ENCODE data around the gene PAPOLB.

The PAPOLB gene

DNA sequence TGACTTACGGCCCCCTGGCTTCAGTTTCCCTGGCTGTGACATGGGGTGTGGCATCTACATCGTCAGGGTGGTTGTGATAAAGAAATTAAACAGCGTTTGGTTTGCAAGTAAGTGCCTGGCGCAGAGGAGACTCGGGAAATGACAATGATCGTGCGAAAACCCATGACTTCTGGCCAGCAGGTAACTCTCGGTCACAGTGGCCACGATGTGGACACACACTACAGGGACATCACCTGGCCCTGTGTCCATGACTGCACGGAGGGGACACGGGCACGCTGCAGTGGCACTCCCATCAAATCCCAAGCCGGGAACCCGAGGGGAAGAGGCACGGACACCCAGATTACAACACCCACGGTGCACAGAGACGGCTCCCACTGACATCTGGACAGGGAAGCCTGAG, 28.7 kb downstream of the PAPOLB start:
- H3K36me3 ChIP-seq (ENCODE audit: control insufficient read depth, insufficient read depth, low read length) = no peaks in the 10 kb centered on the region
- no peaks in the 10 kb centered on the region for H3K9me3 ChIP-seq (ENCODE audit: control insufficient read depth, insufficient read depth, low read depth, low read length)
- no peak overlapping the region for H3K4me3 ChIP-seq (ENCODE audit: low read depth, low read length)
- no peaks in the 10 kb centered on the region for H3K27me3 ChIP-seq (ENCODE audit: control insufficient read depth, insufficient read depth, low read length)
- peaks cover 10% of the 10 kb centered on the region for H3K4me1 ChIP-seq (ENCODE audit: control insufficient read depth, insufficient read depth, low read length)
- H3K9ac ChIP-seq (ENCODE audit: low read length) = no peak overlapping the region
- no peak overlapping the region for H3K27ac ChIP-seq (ENCODE audit: low read depth, low read length)

DNA sequence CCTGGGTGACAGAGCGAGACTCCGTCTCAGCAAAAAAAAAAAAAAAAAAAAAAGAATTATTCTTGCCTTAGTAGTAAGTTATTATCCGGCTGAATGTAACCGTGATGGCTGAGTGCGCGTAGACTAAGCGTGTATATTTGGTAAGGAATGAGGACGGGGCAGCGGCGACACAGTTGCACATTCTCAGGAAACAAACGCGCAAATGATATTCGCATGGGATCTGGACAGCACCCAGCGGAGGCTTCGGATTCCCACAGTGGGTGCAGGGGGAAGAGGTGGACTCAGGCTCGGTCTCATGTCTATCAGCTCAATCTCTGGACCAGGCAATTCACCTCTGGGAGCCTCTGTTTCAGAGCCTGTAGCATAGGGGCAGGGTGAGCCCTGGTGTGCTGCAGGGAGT, 29.1 kb downstream of the PAPOLB start:
- Histone ChIP-seq H3K9ac (ENCODE audit: low read length) (no peak overlapping the region), H3K4me3 (ENCODE audit: low read depth, low read length) (no peak overlapping the region), H3K4me1 (ENCODE audit: control insufficient read depth, insufficient read depth, low read length) (peaks cover 5% of the 10 kb centered on the region), H3K9me3 (ENCODE audit: control insufficient read depth, insufficient read depth, low read depth, low read length) (no peaks in the 10 kb centered on the region), H3K27me3 (ENCODE audit: control insufficient read depth, insufficient read depth, low read length) (no peaks in the 10 kb centered on the region), H3K27ac (ENCODE audit: low read depth, low read length) (no peak overlapping the region), H3K36me3 (ENCODE audit: control insufficient read depth, insufficient read depth, low read length) (no peaks in the 10 kb centered on the region)

GRCh38 chr7:4831723-4832495, 29.9 kb downstream of the PAPOLB start:
- Histone ChIP-seq H3K36me3 (ENCODE audit: control insufficient read depth, insufficient read depth, low read length) (no peaks in the 10 kb centered on the region), H3K9ac (ENCODE audit: low read length) (no peak overlapping the region), H3K4me1 (ENCODE audit: control insufficient read depth, insufficient read depth, low read length) (no peaks in the 10 kb centered on the region), H3K4me3 (ENCODE audit: low read depth, low read length) (no peak overlapping the region), H3K27me3 (ENCODE audit: control insufficient read depth, insufficient read depth, low read length) (no peaks in the 10 kb centered on the region), H3K9me3 (ENCODE audit: control insufficient read depth, insufficient read depth, low read depth, low read length) (no peaks in the 10 kb centered on the region), H3K27ac (ENCODE audit: low read depth, low read length) (no peak overlapping the region)

DNA sequence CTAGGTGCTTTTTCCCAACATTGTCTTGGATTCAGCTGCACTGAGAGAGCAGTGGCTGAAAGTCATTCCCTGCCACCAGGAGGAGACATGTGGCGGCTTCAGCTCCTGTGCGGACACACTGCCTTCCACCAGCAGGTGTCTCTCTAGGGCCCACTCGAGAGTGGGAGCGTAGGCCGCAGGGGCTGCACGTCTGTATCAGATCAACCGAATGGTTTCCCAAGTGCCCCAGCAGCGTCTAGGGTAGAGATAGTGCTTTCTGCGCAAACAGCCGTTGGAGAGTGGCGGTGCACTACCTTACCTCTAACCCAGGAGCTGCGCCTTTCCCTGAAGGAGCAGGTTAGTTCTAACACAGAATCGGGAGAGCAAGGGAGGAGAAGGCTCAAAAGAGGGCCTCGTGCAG, 31.7 kb downstream of the PAPOLB start:
- H3K4me1 ChIP-seq (ENCODE audit: control insufficient read depth, insufficient read depth, low read length) = no peaks in the 10 kb centered on the region
- H3K9ac ChIP-seq (ENCODE audit: low read length) = no peak overlapping the region
- H3K27me3 ChIP-seq (ENCODE audit: control insufficient read depth, insufficient read depth, low read length) = no peaks in the 10 kb centered on the region
- no peak overlapping the region for H3K4me3 ChIP-seq (ENCODE audit: low read depth, low read length)
- no peaks in the 10 kb centered on the region for H3K9me3 ChIP-seq (ENCODE audit: control insufficient read depth, insufficient read depth, low read depth, low read length)
- H3K36me3 ChIP-seq (ENCODE audit: control insufficient read depth, insufficient read depth, low read length) = no peaks in the 10 kb centered on the region
- H3K27ac ChIP-seq (ENCODE audit: low read depth, low read length) = no peak overlapping the region

- H3K4me1 ChIP-seq (ENCODE audit: control insufficient read depth, insufficient read depth, low read length) = no peaks in the 10 kb centered on the region
- H3K9me3 ChIP-seq (ENCODE audit: control insufficient read depth, insufficient read depth, low read depth, low read length) = no peaks in the 10 kb centered on the region
- no peaks in the 10 kb centered on the region for H3K36me3 ChIP-seq (ENCODE audit: control insufficient read depth, insufficient read depth, low read length)
- no peak overlapping the region for H3K9ac ChIP-seq (ENCODE audit: low read length)
- no peak overlapping the region for H3K27ac ChIP-seq (ENCODE audit: low read depth, low read length)
- no peak overlapping the region for H3K4me3 ChIP-seq (ENCODE audit: low read depth, low read length)
- no peaks in the 10 kb centered on the region for H3K27me3 ChIP-seq (ENCODE audit: control insufficient read depth, insufficient read depth, low read length)
Observed at GRCh38 chr7:4828720-4829383, 33.0 kb downstream of the PAPOLB start.

GRCh38 chr7:4825081-4825480, 36.7 kb downstream of the PAPOLB start:
- no peak overlapping the region for H3K9ac ChIP-seq (ENCODE audit: low read length)
- no peak overlapping the region for H3K4me3 ChIP-seq (ENCODE audit: low read depth, low read length)
- H3K27ac ChIP-seq (ENCODE audit: low read depth, low read length) = no peak overlapping the region
- no peaks in the 10 kb centered on the region for H3K27me3 ChIP-seq (ENCODE audit: control insufficient read depth, insufficient read depth, low read length)
- H3K9me3 ChIP-seq (ENCODE audit: control insufficient read depth, insufficient read depth, low read depth, low read length) = no peaks in the 10 kb centered on the region
- no peaks in the 10 kb centered on the region for H3K36me3 ChIP-seq (ENCODE audit: control insufficient read depth, insufficient read depth, low read length)
- H3K4me1 ChIP-seq (ENCODE audit: control insufficient read depth, insufficient read depth, low read length) = no peaks in the 10 kb centered on the region

DNA sequence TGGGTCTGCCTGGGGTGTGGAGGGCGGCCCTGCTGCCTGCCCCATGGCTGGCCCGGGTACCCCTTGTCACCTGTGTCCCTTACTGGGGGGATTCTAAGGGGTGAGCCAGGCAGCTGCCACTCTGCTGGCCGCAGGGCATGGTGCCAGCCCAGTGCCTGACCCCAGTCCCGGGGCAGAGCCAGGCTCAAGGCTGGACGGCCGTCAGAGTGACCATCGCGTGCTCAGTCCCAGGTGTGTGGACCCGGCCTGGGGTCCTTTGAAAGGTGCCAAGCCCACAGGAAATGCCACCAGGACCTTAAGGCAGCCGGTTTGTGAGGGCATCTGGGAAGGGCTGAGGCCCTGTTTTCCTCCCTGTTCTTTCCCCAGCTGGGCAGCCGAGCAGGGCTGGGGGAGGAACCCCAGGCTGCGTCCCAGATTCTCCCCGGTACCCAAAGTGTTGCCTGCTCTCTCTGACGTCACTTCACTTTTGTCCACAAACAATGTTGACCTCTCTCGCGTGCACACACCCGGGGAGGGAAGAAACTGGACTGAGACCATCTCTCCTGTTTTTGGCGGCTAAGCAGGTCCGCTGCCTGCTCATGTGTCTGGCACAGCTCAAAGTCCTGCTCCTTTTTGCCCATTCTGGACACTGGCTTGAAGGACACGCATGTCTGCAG, 37.6 kb downstream of the PAPOLB start:
- H3K4me1 ChIP-seq (ENCODE audit: control insufficient read depth, insufficient read depth, low read length) = no peaks in the 10 kb centered on the region
- H3K27me3 ChIP-seq (ENCODE audit: control insufficient read depth, insufficient read depth, low read length) = no peaks in the 10 kb centered on the region
- H3K9me3 ChIP-seq (ENCODE audit: control insufficient read depth, insufficient read depth, low read depth, low read length) = no peaks in the 10 kb centered on the region
- no peaks in the 10 kb centered on the region for H3K36me3 ChIP-seq (ENCODE audit: control insufficient read depth, insufficient read depth, low read length)
- H3K4me3 ChIP-seq (ENCODE audit: low read depth, low read length) = no peak overlapping the region
- no peak overlapping the region for H3K27ac ChIP-seq (ENCODE audit: low read depth, low read length)
- no peak overlapping the region for H3K9ac ChIP-seq (ENCODE audit: low read length)

DNA sequence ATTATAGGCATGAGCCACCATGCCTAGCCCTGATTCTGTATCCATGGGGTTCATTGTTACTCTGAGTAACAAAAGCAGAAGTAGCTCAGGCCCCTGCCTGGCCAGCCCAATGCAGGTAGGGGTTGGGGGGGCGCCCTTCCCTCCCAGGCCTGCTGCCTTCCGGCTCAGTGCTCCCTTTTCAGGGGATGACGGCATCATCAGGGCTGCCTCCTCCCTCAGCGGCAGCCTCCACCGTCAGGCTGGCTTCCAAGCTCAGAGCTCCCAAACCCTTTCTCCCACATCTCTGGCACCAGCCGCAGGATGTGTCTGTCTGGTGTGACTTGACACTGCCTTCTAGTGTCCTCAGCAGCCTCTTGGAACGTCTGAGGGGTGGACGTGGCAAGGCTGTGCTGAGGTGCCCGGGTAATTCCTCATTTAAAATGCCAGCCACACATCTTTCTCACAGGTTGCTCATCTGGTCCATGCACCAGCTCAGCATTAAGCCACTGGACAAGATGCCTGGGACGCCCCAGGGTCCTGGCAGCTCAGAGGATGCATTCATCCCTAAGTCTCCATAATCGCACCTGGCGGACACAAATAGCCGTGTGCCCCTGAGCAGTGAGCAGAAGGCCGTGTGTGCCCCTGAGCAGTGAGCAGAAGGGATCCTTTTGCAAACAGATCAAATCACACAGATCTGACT, 38.2 kb downstream of the PAPOLB start:
- H3K27me3 ChIP-seq (ENCODE audit: control insufficient read depth, insufficient read depth, low read length) = no peaks in the 10 kb centered on the region
- no peaks in the 10 kb centered on the region for H3K36me3 ChIP-seq (ENCODE audit: control insufficient read depth, insufficient read depth, low read length)
- no peaks in the 10 kb centered on the region for H3K9me3 ChIP-seq (ENCODE audit: control insufficient read depth, insufficient read depth, low read depth, low read length)
- H3K9ac ChIP-seq (ENCODE audit: low read length) = no peak overlapping the region
- no peak overlapping the region for H3K4me3 ChIP-seq (ENCODE audit: low read depth, low read length)
- H3K27ac ChIP-seq (ENCODE audit: low read depth, low read length) = no peak overlapping the region
- no peaks in the 10 kb centered on the region for H3K4me1 ChIP-seq (ENCODE audit: control insufficient read depth, insufficient read depth, low read length)

- H3K27me3 ChIP-seq (ENCODE audit: control insufficient read depth, insufficient read depth, low read length) = no peaks in the 10 kb centered on the region
- H3K36me3 ChIP-seq (ENCODE audit: control insufficient read depth, insufficient read depth, low read length) = no peaks in the 10 kb centered on the region
- no peaks in the 10 kb centered on the region for H3K9me3 ChIP-seq (ENCODE audit: control insufficient read depth, insufficient read depth, low read depth, low read length)
- H3K9ac ChIP-seq (ENCODE audit: low read length) = no peak overlapping the region
- H3K27ac ChIP-seq (ENCODE audit: low read depth, low read length) = no peak overlapping the region
- no peaks in the 10 kb centered on the region for H3K4me1 ChIP-seq (ENCODE audit: control insufficient read depth, insufficient read depth, low read length)
- H3K4me3 ChIP-seq (ENCODE audit: low read depth, low read length) = no peak overlapping the region
Observed at GRCh38 chr7:4822677-4823076, 39.2 kb downstream of the PAPOLB start.

GRCh38 chr7:4820967-4821471, 40.8 kb downstream of the PAPOLB start:
- no peaks in the 10 kb centered on the region for H3K27me3 ChIP-seq (ENCODE audit: control insufficient read depth, insufficient read depth, low read length)

More at GRCh38 chr7:4820967-4821471, 40.8 kb downstream of the PAPOLB start:
- Histone ChIP-seq H3K9me3 (ENCODE audit: control insufficient read depth, insufficient read depth, low read depth, low read length) (no peaks in the 10 kb centered on the region), H3K9ac (ENCODE audit: low read length) (no peak overlapping the region), H3K27ac (ENCODE audit: low read depth, low read length) (no peak overlapping the region), H3K36me3 (ENCODE audit: control insufficient read depth, insufficient read depth, low read length) (no peaks in the 10 kb centered on the region), H3K4me3 (ENCODE audit: low read depth, low read length) (no peak overlapping the region), H3K4me1 (ENCODE audit: control insufficient read depth, insufficient read depth, low read length) (no peaks in the 10 kb centered on the region)
